Astrocyte (in vitro differentiated cells and primary cell): ENCODE results near the gene TNFRSF19. TPM values are rescaled to one million over a fixed set of nuclear protein-coding genes. Genes with fewer than 3 reads are reported as not detected.

Experiments used
- DNase-seq: peaks from one replicate; pipeline ENCODE4 v3.0.0-alpha.2; 2010; ENCODE audit warnings: low read depth
- FAIRE-seq: peaks from 2 replicates; lab custom pipeline; 2011; peaks lifted over from hg19 to GRCh38; lab: Jason Lieb, UNC
- H2AFZ ChIP-seq: 2 replicates; pipeline ENCODE4 v1.6.0; 2012; ENCODE audit warnings: low read depth, low read length, inconsistent platforms
- H3K27ac ChIP-seq: 2 replicates; pipeline ENCODE4 v1.5.1; 2011; ENCODE audit warnings: low read depth, low read length, inconsistent platforms
- H3K27me3 ChIP-seq: 2 replicates; pipeline ENCODE4 v1.6.0; 2011; ENCODE audit warnings: low read length, inconsistent platforms; ENCODE audit not compliant: insufficient read depth
- H3K36me3 ChIP-seq: 2 replicates; pipeline ENCODE4 v1.5.1; 2011; ENCODE audit warnings: low read length, inconsistent platforms; ENCODE audit not compliant: insufficient read depth
- H3K4me1 ChIP-seq: 2 replicates; pipeline ENCODE4 v1.5.1; 2011; ENCODE audit warnings: low read length, inconsistent platforms; ENCODE audit not compliant: insufficient read depth
- H3K4me2 ChIP-seq: 2 replicates; pipeline ENCODE4 v1.6.0; 2012; ENCODE audit warnings: low read length, inconsistent platforms
- H3K4me3 ChIP-seq: 2 replicates; pipeline ENCODE4 v1.5.1; 2011; ENCODE audit warnings: low read depth, mild to moderate bottlenecking, low read length, inconsistent platforms; ENCODE audit not compliant: insufficient read depth
- H3K79me2 ChIP-seq: 2 replicates; pipeline ENCODE4 v1.6.0; 2012; ENCODE audit warnings: mild to moderate bottlenecking, low read length, inconsistent platforms; ENCODE audit not compliant: insufficient read depth
- H3K9ac ChIP-seq: 2 replicates; pipeline ENCODE4 v1.6.0; 2012; ENCODE audit warnings: mild to moderate bottlenecking, low read length, inconsistent platforms
- H3K9me3 ChIP-seq: 2 replicates; pipeline ENCODE4 v1.5.1; 2012; ENCODE audit warnings: low read depth, mild to moderate bottlenecking, low read length, inconsistent platforms; ENCODE audit not compliant: insufficient read depth
- H4K20me1 ChIP-seq: 2 replicates; pipeline ENCODE4 v1.6.0; 2012; ENCODE audit warnings: low read length, inconsistent platforms; ENCODE audit not compliant: insufficient read depth
- H3K27ac Mint-ChIP-seq: one replicate; pipeline ENCODE4 v1.8.0; 2021; ENCODE audit warnings: mild to moderate bottlenecking, mixed read lengths; ENCODE audit not compliant: unreplicated experiment
- H3K27me3 Mint-ChIP-seq: one replicate; pipeline ENCODE4 v1.8.0; 2021; ENCODE audit warnings: low read depth, mixed read lengths; ENCODE audit not compliant: unreplicated experiment
- H3K36me3 Mint-ChIP-seq: one replicate; pipeline ENCODE4 v1.8.0; 2021; ENCODE audit warnings: low read depth, mixed read lengths; ENCODE audit not compliant: unreplicated experiment
- H3K4me1 Mint-ChIP-seq: one replicate; pipeline ENCODE4 v1.8.0; 2021; ENCODE audit warnings: low read depth, mixed read lengths; ENCODE audit not compliant: unreplicated experiment
- H3K4me3 Mint-ChIP-seq: one replicate; pipeline ENCODE4 v1.8.0; 2021; ENCODE audit warnings: mild to moderate bottlenecking, moderate library complexity, mixed read lengths; ENCODE audit not compliant: unreplicated experiment
- H3K9me3 Mint-ChIP-seq: one replicate; pipeline ENCODE4 v1.8.0; 2021; ENCODE audit warnings: mild to moderate bottlenecking, mixed read lengths; ENCODE audit not compliant: unreplicated experiment
- CTCF ChIP-seq: IDR thresholded peaks from 2 replicates; pipeline ENCODE4 v1.5.1; 2011; ENCODE audit warnings: low read depth, mild to moderate bottlenecking, inconsistent platforms, low read length, moderate library complexity; ENCODE audit not compliant: insufficient read depth
- EZH2 ChIP-seq: IDR thresholded peaks from 2 replicates; pipeline ENCODE4 v1.6.1; 2012; ENCODE audit warnings: mild to moderate bottlenecking, low read length, inconsistent platforms; ENCODE audit not compliant: insufficient read depth
- total RNA-seq: library from RNA; stranded (reverse); gene quantifications from 2 replicates; pipeline ENCODE4 v1.2.1, GENCODE V29; 2021

The TNFRSF19 gene
- total RNA-seq, 1 donor from 2014 or later = 27.8 TPM

DNA sequence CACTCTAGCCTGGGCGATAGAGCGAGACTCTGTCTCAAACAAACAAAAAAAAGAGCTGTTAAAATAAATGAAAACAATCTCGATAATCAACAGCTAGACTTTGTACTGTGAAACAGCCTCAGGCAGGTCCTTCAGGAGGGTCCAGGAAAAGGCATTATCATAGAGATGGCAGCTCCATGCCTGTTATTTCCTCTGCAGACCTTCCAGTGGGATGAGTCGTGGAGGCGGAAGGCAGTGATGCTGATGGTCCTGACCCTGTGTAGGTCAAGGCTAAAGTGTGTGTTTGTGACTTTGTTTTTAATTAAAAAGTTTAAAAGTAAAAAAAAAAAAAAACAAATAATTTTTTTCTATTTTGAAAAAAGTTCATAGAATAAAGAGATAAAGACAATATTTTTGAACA is 117.4 kb downstream of the TNFRSF19 start:
- Mint-ChIP-seq H3K27me3 (no peaks in the 10 kb centered on the region), H3K4me3 (no peak overlapping the region), H3K36me3 (peaks cover 2% of the 10 kb centered on the region), H3K9me3 (peaks cover 20% of the 10 kb centered on the region), H3K4me1 (no peaks in the 10 kb centered on the region), H3K27ac (no peak overlapping the region)
- DNase-seq = no peak
- H3K4me1 ChIP-seq = no peaks in the 10 kb centered on the region
- no peaks in the 10 kb centered on the region for H3K79me2 ChIP-seq
- TF ChIP-seq EZH2 = no peak
- TF ChIP-seq CTCF = no peak
- H3K27me3 ChIP-seq = no peaks in the 10 kb centered on the region
- H4K20me1 ChIP-seq = no peaks in the 10 kb centered on the region
- no peak overlapping the region for H3K27ac ChIP-seq
- no peaks in the 10 kb centered on the region for H3K9me3 ChIP-seq
- no peak overlapping the region for H2AFZ ChIP-seq
- no peak overlapping the region for H3K4me3 ChIP-seq
- no peak overlapping the region for H3K4me2 ChIP-seq
- no peaks in the 10 kb centered on the region for H3K36me3 ChIP-seq
- no peak for FAIRE-seq
- H3K9ac ChIP-seq = no peak overlapping the region

- Histone ChIP-seq H3K9ac (no peak overlapping the region), H3K27me3 (no peaks in the 10 kb centered on the region), H3K9me3 (no peaks in the 10 kb centered on the region), H3K79me2 (no peaks in the 10 kb centered on the region), H3K36me3 (no peaks in the 10 kb centered on the region), H3K4me3 (no peak overlapping the region), H3K27ac (no peak overlapping the region), H3K4me2 (no peak overlapping the region), H3K4me1 (no peaks in the 10 kb centered on the region), H2AFZ (no peak overlapping the region), H4K20me1 (no peaks in the 10 kb centered on the region)
- Mint-ChIP-seq H3K4me1 (no peaks in the 10 kb centered on the region), H3K4me3 (no peak overlapping the region), H3K9me3 (peaks cover 18% of the 10 kb centered on the region), H3K36me3 (peaks cover 2% of the 10 kb centered on the region), H3K27me3 (no peaks in the 10 kb centered on the region), H3K27ac (no peak overlapping the region)
- TF ChIP-seq CTCF = no peak
- DNase-seq (no peak), FAIRE-seq (no peak)
Observed at GRCh38 chr13:23688336-23688735, 118.1 kb downstream of the TNFRSF19 start.

DNA sequence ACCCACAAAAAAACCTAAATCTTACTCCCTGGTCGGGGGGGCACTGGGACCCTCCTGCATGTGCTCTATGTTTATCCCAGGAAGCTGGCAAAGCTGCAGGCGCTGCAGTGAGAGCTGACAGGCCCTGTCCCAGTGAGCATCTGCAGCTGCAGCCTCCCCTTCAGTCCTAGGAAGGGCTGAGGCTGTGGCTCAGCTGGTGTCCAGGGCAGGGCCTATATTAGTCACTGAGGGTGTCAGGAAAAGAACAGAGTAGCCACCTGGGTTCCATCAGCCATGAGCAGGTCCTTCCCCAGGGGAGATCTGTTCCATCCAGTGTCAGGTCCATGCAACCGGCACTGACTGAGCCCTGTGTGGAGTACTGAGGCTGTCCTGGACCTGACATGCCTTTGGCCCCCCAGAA is 120.5 kb downstream of the TNFRSF19 start:
- no peak overlapping the region for H3K27ac ChIP-seq
- H3K4me1 ChIP-seq = no peaks in the 10 kb centered on the region
- no peak overlapping the region for H3K4me3 ChIP-seq
- Mint-ChIP-seq H3K9me3 (peaks cover 10% of the 10 kb centered on the region), H3K4me1 (no peaks in the 10 kb centered on the region), H3K27ac (no peak overlapping the region), H3K36me3 (peaks cover 1% of the 10 kb centered on the region), H3K4me3 (no peak overlapping the region), H3K27me3 (no peaks in the 10 kb centered on the region)
- H3K9ac ChIP-seq = no peak overlapping the region
- H3K9me3 ChIP-seq = no peaks in the 10 kb centered on the region
- no peak for DNase-seq
- H3K79me2 ChIP-seq = no peaks in the 10 kb centered on the region
- H3K27me3 ChIP-seq = no peaks in the 10 kb centered on the region
- no peak for FAIRE-seq
- H3K4me2 ChIP-seq = no peak overlapping the region
- no peaks in the 10 kb centered on the region for H4K20me1 ChIP-seq
- TF ChIP-seq CTCF = no peak
- no peak for TF ChIP-seq EZH2
- H3K36me3 ChIP-seq = no peaks in the 10 kb centered on the region
- H2AFZ ChIP-seq = no peak overlapping the region
